Heart left ventricle (tissue), 13 donors: ENCODE data around the gene DENND1B.

ENCODE experiments used
- CTCF ChIP-seq, 12 donors: fragments of 200-600 bp; sonication (generic) in 4 of 12; IDR thresholded peaks; one replicate each; pipeline versions ENCODE4 v1.5.0 to v1.8.0; 2018 to 2022; ENCODE audit warnings: antibody characterized with exemption in 12 of 12, mild to moderate bottlenecking in 5 of 12
- POLR2A ChIP-seq, 2 donors: fragments of 450-650 bp; IDR thresholded peaks; one replicate each; pipeline ENCODE4 v1.6.1; 2017; ENCODE audit warnings: antibody characterized with exemption in 2 of 2, mild to moderate bottlenecking in 2 of 2, moderate library complexity in 2 of 2
- donor health status: ischemic (EF 13 %, LVEDD 7.1; RV severe dilation, severe dysfunction).
- donor health status: DM: no; HTN: yes; CAD: no.
- donor health status: DM: no; HTN: no; CAD: no.
- donor health status: ischemic (EF 25% LVEDD 6.9; RV normal size, moderate dysfunction).
- donor health status: ischemic (EF 25% LVEDD 5.7; RV mildly dilated, moderate dysfunction).
- donor health status: ischemic (EF 35%, LVEDD 5.7; RV mildly dilated, moderate dysfunction).
- donor health status: nonischemic (EF 11% LVEDD 7.7; RV severe dilation, severe dysfunction).
- donor health status: DM: yes; HTN: yes; CAD: no.
- donor health status: PGD.
- donor health status: ischemic (EF 29% LVEDD 5.4; RV normal size, mild dysfunction).
- donor health status: nonischemic (EF 23%, LVEDD 6.1; RV moderate dilation, normal function).

- TF ChIP-seq CTCF (IDR thresholded peaks at IDR 0.05): no peak
- TF ChIP-seq POLR2A (IDR thresholded peaks at IDR 0.05): no peak
Measured at GRCh38 chr1:197599789-197600188, 175.5 kb downstream of the DENND1B start.
